Measurements from ENCODE around the gene MAP7. TPM values are rescaled to one million over a fixed set of nuclear protein-coding genes. Genes with fewer than 3 reads are reported as not detected.

Gene MAP7
- total and polyA plus RNA-seq, 2 experiments from 2014 or later, result 0.76 to 0.79 TPM

- Histone ChIP-seq H3K9ac (no peak overlapping the region), H3K79me2 (ENCODE audit: insufficient read depth) (no peaks in the 10 kb centered on the region), H3K27ac (no peak overlapping the region), H3F3A (ENCODE audit: insufficient read depth) (peaks cover 7% of the 10 kb centered on the region; the same call in 1 of the 2 replicates), H4K20me1 (ENCODE audit: insufficient read depth) (no peaks in the 10 kb centered on the region), H3K4me1 (ENCODE audit: insufficient read depth) (no peaks in the 10 kb centered on the region), H3K36me3 (ENCODE audit: low read depth) (no peaks in the 10 kb centered on the region), H3K4me2 (ENCODE audit: unreplicated experiment) (no peak overlapping the region), H3K27me3 (replicated peaks; ENCODE audit: insufficient read depth) (0 out of 2 replicates have a peak, but pooled peaks cover 7% of the 10 kb centered on the region), H3K9me2 (ENCODE audit: insufficient read depth) (no peaks in the 10 kb centered on the region), H2AFZ (no peak overlapping the region), H3K4me3 (no peak overlapping the region), H3K9me3 (ENCODE audit: low read depth) (no peaks in the 10 kb centered on the region)
- no peak for DNase-seq
- TF ChIP-seq EZH2 (IDR thresholded peaks at IDR 0.05; ENCODE audit: insufficient read depth, poor library complexity, severe bottlenecking) (no peak), EZH2phosphoT487 (IDR thresholded peaks at IDR 0.05; ENCODE audit: insufficient read depth, low read depth) (no peak)
- in situ Hi-C loops (cut with MboI), result no loop called here
- WGBS, 2 experiments (ENCODE audit: low coverage in 1 of 2, low lambda C conversion rate in 2 of 2, missing lambda C conversion rate in 2 of 2), result 92 to 94% methylated on average over 4 of the region's 4 CpGs
Measured at GRCh38 chr6:136552054-136552453, 1.8 kb upstream of the MAP7 start.

GRCh38 chr6:136551103-136551502 lies 881 bp upstream of the MAP7 start:
- in situ Hi-C loops (cut with MboI), result no loop called here
- no peak overlapping the region for H3K4me2 ChIP-seq (ENCODE audit: unreplicated experiment)
- H3K9ac ChIP-seq, result no peak overlapping the region
- no peaks in the 10 kb centered on the region for H3K9me2 ChIP-seq (ENCODE audit: insufficient read depth)
- no peaks in the 10 kb centered on the region for H3K79me2 ChIP-seq (ENCODE audit: insufficient read depth)
- no peak overlapping the region for H3K27ac ChIP-seq
- H3F3A ChIP-seq (ENCODE audit: insufficient read depth), result peaks cover 7% of the 10 kb centered on the region; the same call in 1 of the 2 replicates
- H3K27me3 ChIP-seq (replicated peaks; ENCODE audit: insufficient read depth), result 0 out of 2 replicates have a peak, but pooled peaks cover 7% of the 10 kb centered on the region
- peak overlapping the region; percentile 68 for H3K4me3 ChIP-seq
- DNase-seq, result no peak
- no peaks in the 10 kb centered on the region for H3K9me3 ChIP-seq (ENCODE audit: low read depth)
- peak overlapping the region; percentile 81 for H2AFZ ChIP-seq
- TF ChIP-seq EZH2phosphoT487 (IDR thresholded peaks at IDR 0.05; ENCODE audit: insufficient read depth, low read depth) (no peak), EZH2 (IDR thresholded peaks at IDR 0.05; ENCODE audit: insufficient read depth, poor library complexity, severe bottlenecking) (no peak)
- WGBS, 2 experiments (ENCODE audit: low coverage in 1 of 2, low lambda C conversion rate in 2 of 2, missing lambda C conversion rate in 2 of 2), result 84 to 86% methylated on average over 8 of the region's 8 CpGs
- H4K20me1 ChIP-seq (ENCODE audit: insufficient read depth), result no peaks in the 10 kb centered on the region
- H3K36me3 ChIP-seq (ENCODE audit: low read depth), result no peaks in the 10 kb centered on the region
- no peaks in the 10 kb centered on the region for H3K4me1 ChIP-seq (ENCODE audit: insufficient read depth)

- H3K27me3 ChIP-seq (replicated peaks; ENCODE audit: insufficient read depth), result 0 out of 2 replicates have a peak, but pooled peaks cover 7% of the 10 kb centered on the region
- in situ Hi-C loops (cut with MboI), result no loop called here
- no peaks in the 10 kb centered on the region for H3K79me2 ChIP-seq (ENCODE audit: insufficient read depth)
- H3K9me2 ChIP-seq (ENCODE audit: insufficient read depth), result no peaks in the 10 kb centered on the region
- H3K4me1 ChIP-seq (ENCODE audit: insufficient read depth), result no peaks in the 10 kb centered on the region
- H3K9ac ChIP-seq, result peak overlapping the region; percentile 43
- H3K4me2 ChIP-seq (ENCODE audit: unreplicated experiment), result peak overlapping the region; percentile 70
- WGBS, 2 experiments (ENCODE audit: low coverage in 1 of 2, low lambda C conversion rate in 2 of 2, missing lambda C conversion rate in 2 of 2), result 1% methylated on average over 13 to 32 of the region's 46 CpGs
- no peak overlapping the region for H3K27ac ChIP-seq
- H3K9me3 ChIP-seq (ENCODE audit: low read depth), result no peaks in the 10 kb centered on the region
- DNase-seq, result peak; percentile 61
- no peaks in the 10 kb centered on the region for H3K36me3 ChIP-seq (ENCODE audit: low read depth)
- H3F3A ChIP-seq (ENCODE audit: insufficient read depth), result peaks cover 7% of the 10 kb centered on the region; the same call in 1 of the 2 replicates
- peak overlapping the region; percentile 81 for H2AFZ ChIP-seq
- H3K4me3 ChIP-seq, result peak overlapping the region; percentile 68
- H4K20me1 ChIP-seq (ENCODE audit: insufficient read depth), result no peaks in the 10 kb centered on the region
- TF ChIP-seq EZH2 (IDR thresholded peaks at IDR 0.05; ENCODE audit: insufficient read depth, poor library complexity, severe bottlenecking) (no peak), EZH2phosphoT487 (IDR thresholded peaks at IDR 0.05; ENCODE audit: insufficient read depth, low read depth) (no peak)
Measured at GRCh38 chr6:136550045-136550329, 235 bp downstream of the MAP7 start.

DNA sequence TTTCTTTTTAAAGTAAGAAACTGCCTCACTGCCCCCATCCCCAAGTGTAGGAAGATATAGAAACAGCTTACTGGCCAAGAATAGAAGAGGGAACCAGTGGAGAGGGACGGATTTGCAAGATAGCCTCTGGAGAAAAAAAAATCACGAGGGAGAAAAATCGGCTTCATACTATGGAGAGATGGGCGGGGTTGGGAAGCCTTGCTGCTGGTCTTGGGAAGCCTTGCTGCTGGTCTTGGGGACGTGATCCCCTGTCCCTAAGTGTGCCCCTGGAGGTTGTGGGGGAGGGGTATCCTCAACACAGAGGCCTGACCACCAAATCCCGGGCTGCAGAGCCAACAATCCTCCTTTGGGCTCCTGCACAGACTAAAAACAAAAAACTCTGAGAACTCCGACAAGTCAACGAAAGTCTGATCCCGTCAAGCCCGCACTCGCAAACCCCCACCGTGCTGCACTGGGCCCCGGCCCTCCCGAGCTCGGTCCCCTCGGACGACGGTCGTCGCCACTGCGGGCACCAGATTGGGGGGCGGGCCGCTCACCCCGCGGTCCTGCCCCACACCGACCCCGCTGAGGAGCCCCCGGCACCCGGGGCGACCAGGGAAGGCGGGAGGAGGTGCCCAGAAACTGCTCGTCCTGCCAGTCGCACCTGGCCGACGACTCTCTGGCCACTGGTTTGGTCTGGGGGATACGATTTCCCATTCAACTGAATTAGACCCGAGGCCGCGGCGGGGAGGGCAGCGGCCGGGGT lies 750 bp downstream of the MAP7 start:
- WGBS, 2 experiments (ENCODE audit: low coverage in 1 of 2, low lambda C conversion rate in 2 of 2, missing lambda C conversion rate in 2 of 2), result 7% methylated on average over 39 of the region's 42 CpGs
- H3K27me3 ChIP-seq (replicated peaks; ENCODE audit: insufficient read depth), result 0 out of 2 replicates have a peak, but pooled peaks cover 7% of the 10 kb centered on the region
- H3K4me3 ChIP-seq, result peak overlapping the region; percentile 68
- H3K79me2 ChIP-seq (ENCODE audit: insufficient read depth), result no peaks in the 10 kb centered on the region
- DNase-seq, result peak; percentile 19
- no peaks in the 10 kb centered on the region for H3K9me3 ChIP-seq (ENCODE audit: low read depth)
- peak overlapping the region; percentile 70 for H3K4me2 ChIP-seq (ENCODE audit: unreplicated experiment)
- TF ChIP-seq EZH2phosphoT487 (IDR thresholded peaks at IDR 0.05; ENCODE audit: insufficient read depth, low read depth) (no peak), EZH2 (IDR thresholded peaks at IDR 0.05; ENCODE audit: insufficient read depth, poor library complexity, severe bottlenecking) (no peak)
- in situ Hi-C loops (cut with MboI), result loop anchor here (25.0 kb wide), 1 partner anchor 1037 kb away; no protein-coding TSS in a partner anchor
- H4K20me1 ChIP-seq (ENCODE audit: insufficient read depth), result no peaks in the 10 kb centered on the region
- peak overlapping the region; percentile 81 for H2AFZ ChIP-seq
- peaks cover 7% of the 10 kb centered on the region; the same call in 1 of the 2 replicates for H3F3A ChIP-seq (ENCODE audit: insufficient read depth)
- no peak overlapping the region for H3K27ac ChIP-seq
- H3K4me1 ChIP-seq (ENCODE audit: insufficient read depth), result no peaks in the 10 kb centered on the region
- H3K9me2 ChIP-seq (ENCODE audit: insufficient read depth), result no peaks in the 10 kb centered on the region
- H3K36me3 ChIP-seq (ENCODE audit: low read depth), result no peaks in the 10 kb centered on the region
- peak overlapping the region; percentile 43 for H3K9ac ChIP-seq

All from GM23248 (cell line).